ENCODE results near the gene SBF2.

Gene SBF2

GRCh38 chr11:9803685-9804418, 490.2 kb downstream of the SBF2 start:
- no peak for FAIRE-seq
- TF ChIP-seq POLR2A (IDR thresholded peaks at IDR 0.05; ENCODE audit: low read depth, low read length): no peak
- no peak for DNase-seq (ENCODE audit: insufficient read length, low spot score)

- no peak for TF ChIP-seq POLR2A (IDR thresholded peaks at IDR 0.05; ENCODE audit: low read depth, low read length)
- peak; percentile 92 for FAIRE-seq
- DNase-seq (ENCODE audit: insufficient read length, low spot score): no peak
Measured at GRCh38 chr11:9802291-9802861, 491.6 kb downstream of the SBF2 start.

GRCh38 chr11:9799886-9800285, 494.1 kb downstream of the SBF2 start:
- no peak for DNase-seq (ENCODE audit: insufficient read length, low spot score)
- no peak for FAIRE-seq
- no peak for TF ChIP-seq POLR2A (IDR thresholded peaks at IDR 0.05; ENCODE audit: low read depth, low read length)

- FAIRE-seq (no peak), DNase-seq (ENCODE audit: insufficient read length, low spot score) (no peak)
- no peak for TF ChIP-seq POLR2A (IDR thresholded peaks at IDR 0.05; ENCODE audit: low read depth, low read length)
Measured at GRCh38 chr11:9797300-9797699, 496.7 kb downstream of the SBF2 start.

GRCh38 chr11:9796854-9797253, 497.2 kb downstream of the SBF2 start:
- TF ChIP-seq POLR2A (IDR thresholded peaks at IDR 0.05; ENCODE audit: low read depth, low read length): no peak
- DNase-seq (ENCODE audit: insufficient read length, low spot score): no peak
- FAIRE-seq: no peak

GRCh38 chr11:9796266-9796665, 497.8 kb downstream of the SBF2 start:
- TF ChIP-seq POLR2A (IDR thresholded peaks at IDR 0.05; ENCODE audit: low read depth, low read length): no peak
- DNase-seq (ENCODE audit: insufficient read length, low spot score) (no peak), FAIRE-seq (no peak)

- DNase-seq (ENCODE audit: insufficient read length, low spot score) (no peak), FAIRE-seq (no peak)
- TF ChIP-seq POLR2A (IDR thresholded peaks at IDR 0.05; ENCODE audit: low read depth, low read length): no peak
Measured at GRCh38 chr11:9790703-9791102, 503.3 kb downstream of the SBF2 start.

- FAIRE-seq: no peak
- TF ChIP-seq POLR2A (IDR thresholded peaks at IDR 0.05; ENCODE audit: low read depth, low read length): no peak
Measured at GRCh38 chr11:9789910-9790309, 504.1 kb downstream of the SBF2 start.

GRCh38 chr11:9787981-9788521, 506.0 kb downstream of the SBF2 start:
- TF ChIP-seq POLR2A (IDR thresholded peaks at IDR 0.05; ENCODE audit: low read depth, low read length): no peak
- DNase-seq (ENCODE audit: insufficient read length, low spot score) (no peak), FAIRE-seq (no peak)

More at GRCh38 chr11:9789910-9790309, 504.1 kb downstream of the SBF2 start:
- no peak for DNase-seq (ENCODE audit: insufficient read length, low spot score)

GRCh38 chr11:9787260-9787659, 506.8 kb downstream of the SBF2 start:
- no peak for TF ChIP-seq POLR2A (IDR thresholded peaks at IDR 0.05; ENCODE audit: low read depth, low read length)
- FAIRE-seq (no peak), DNase-seq (ENCODE audit: insufficient read length, low spot score) (no peak)

GRCh38 chr11:9784602-9785315, 509.3 kb downstream of the SBF2 start:
- FAIRE-seq (no peak), DNase-seq (ENCODE audit: insufficient read length, low spot score) (no peak)
- no peak for TF ChIP-seq POLR2A (IDR thresholded peaks at IDR 0.05; ENCODE audit: low read depth, low read length)

- FAIRE-seq (no peak), DNase-seq (ENCODE audit: insufficient read length, low spot score) (no peak)
- TF ChIP-seq POLR2A (IDR thresholded peaks at IDR 0.05; ENCODE audit: low read depth, low read length): no peak
Measured at GRCh38 chr11:9783986-9784385, 510.0 kb downstream of the SBF2 start.

- no peak for FAIRE-seq
- TF ChIP-seq POLR2A (IDR thresholded peaks at IDR 0.05; ENCODE audit: low read depth, low read length): no peak
- DNase-seq (ENCODE audit: insufficient read length, low spot score): no peak
Measured at GRCh38 chr11:9780929-9781328, 513.1 kb downstream of the SBF2 start.

GRCh38 chr11:9777525-9777924, 516.5 kb downstream of the SBF2 start:
- no peak for DNase-seq (ENCODE audit: insufficient read length, low spot score)
- TF ChIP-seq POLR2A (IDR thresholded peaks at IDR 0.05; ENCODE audit: low read depth, low read length): no peak
- FAIRE-seq: no peak

All from H54 (cell line).